Kidney (tissue), 14 donors: ENCODE data around the gene FHAD1. TPM values are rescaled to one million over a fixed set of nuclear protein-coding genes. Genes with fewer than 3 reads are reported as not detected.

Source experiments
- DNase-seq, 5 donors: peaks; one replicate each; pipeline ENCODE4 v3.0.0-alpha.2; 2013 to 2020
- FAIRE-seq: peaks from 2 replicates; lab custom pipeline; 2012; peaks lifted over from hg19 to GRCh38; lab: Jason Lieb, UNC
- H3K27ac ChIP-seq, 2 donors: one replicate each; pipeline ENCODE4 v1.7.0; 2013; ENCODE audit warnings: low read depth in 2 of 2, low read length in 2 of 2, inconsistent platforms in 1 of 2
- H3K27me3 ChIP-seq: one replicate; pipeline ENCODE4 v1.7.1; 2013; ENCODE audit warnings: low read length, inconsistent platforms; ENCODE audit not compliant: control insufficient read depth, insufficient read depth
- H3K36me3 ChIP-seq, 3 donors: one replicate each; pipeline versions ENCODE4 v1.7.0 to v1.7.1; 2013; ENCODE audit warnings: low read length in 3 of 3, control low read depth in 1 of 3, inconsistent platforms in 1 of 3; ENCODE audit not compliant: insufficient read depth in 3 of 3, control insufficient read depth in 2 of 3
- H3K4me1 ChIP-seq, 3 donors: one replicate each; pipeline versions ENCODE4 v1.7.0 to v1.7.1; 2013; ENCODE audit warnings: low read length in 3 of 3, inconsistent platforms in 1 of 3, low read depth in 1 of 3; ENCODE audit not compliant: control insufficient read depth in 2 of 3, insufficient read depth in 2 of 3
- H3K4me3 ChIP-seq, 3 donors: one replicate each; pipeline versions ENCODE4 v1.7.0 to v1.8.1; 2013; ENCODE audit warnings: low read length in 3 of 3, control low read depth in 1 of 3, inconsistent platforms in 1 of 3
- H3K9ac ChIP-seq, 3 donors: one replicate each; pipeline versions ENCODE4 v1.7.0 to v1.7.1; 2013; ENCODE audit warnings: low read length in 3 of 3, control low read depth in 1 of 3, inconsistent platforms in 1 of 3
- H3K9me3 ChIP-seq, 3 donors: one replicate each; pipeline versions ENCODE4 v1.7.0 to v1.7.1; 2013; ENCODE audit warnings: low read length in 3 of 3, control low read depth in 1 of 3, inconsistent platforms in 1 of 3; ENCODE audit not compliant: control insufficient read depth in 2 of 3, insufficient read depth in 1 of 3
- intact Hi-C: fragments of 100-400 bp; cut with DNase I; formaldehyde crosslinking; loops from one replicate; pipeline ENCODE4 v1.11.1; 2022
- polyA plus RNA-seq: library from polyadenylated mRNA; stranded (reverse); fragments of 350-450 nt; fragmentation: Illumina TruSeq; extraction: RNeasy Lipid Tissue Mini Kit (QIAGEN cat#74804); gene quantifications from one replicate; pipeline ENCODE4 v1.2.3, GENCODE V29; 2014; ENCODE audit warnings: low read depth, low replicate concordance; ENCODE audit not compliant: insufficient read depth
- total RNA-seq: library from RNA; stranded (reverse); fragmentation: NEBNext Ultra II Directional; extraction: Animal tissue kit (Norgen Biotek cat#: 25700); gene quantifications from one replicate; pipeline ENCODE4 v1.2.1, GENCODE V29; 2021
- TF ChIP-seq, protein P1 (sequence below): IDR thresholded peaks from 3 replicates; pipeline ENCODE4 v1.5.1; 2012; ENCODE audit warnings: mild to moderate bottlenecking, moderate library complexity, borderline replicate concordance; ENCODE audit not compliant: insufficient read depth; ENCODE audit errors: extremely low read depth
- donor health status: control.
- donor health status: control.
- donor health status: control.
- donor health status: control.
- donor health status: control.
- donor health status: DM: yes; HTN: yes; CAD: no.
- donor health status: Normal renal cell carcinoma (clear cell type).

FHAD1 gene
- total and polyA plus RNA-seq, 2 donors from 2014 or later, result 0.84 to 4.2 TPM

DNA sequence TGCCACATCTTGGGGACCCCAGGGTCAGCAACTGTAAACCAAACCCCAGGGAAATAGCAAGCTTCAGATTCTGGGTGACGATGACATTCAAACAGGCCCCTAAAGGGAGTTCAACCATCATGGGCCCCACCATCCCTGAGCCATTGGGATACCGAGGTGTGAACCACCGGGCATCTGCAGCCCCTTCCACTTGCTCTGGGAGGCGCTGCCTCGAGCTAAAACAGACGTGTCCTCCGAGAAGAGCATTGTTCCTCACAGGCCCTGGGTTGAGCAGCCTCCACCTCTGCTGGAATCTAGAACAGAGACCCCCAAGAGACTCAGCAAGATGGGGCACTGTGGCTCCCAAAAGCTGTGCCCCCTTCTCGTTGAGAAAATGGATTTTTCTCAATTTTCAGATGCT is 143.6 kb downstream of the FHAD1 start:
- H3K9me3 ChIP-seq, result no peaks in the 10 kb centered on the region
- no peak for FAIRE-seq
- H3K27ac ChIP-seq, result no peak overlapping the region
- no peak overlapping the region for H3K4me3 ChIP-seq
- H3K27me3 ChIP-seq, result no peaks in the 10 kb centered on the region
- intact Hi-C loops, result no loop called here
- H3K36me3 ChIP-seq, result no peaks in the 10 kb centered on the region
- no peaks in the 10 kb centered on the region for H3K4me1 ChIP-seq
- no peak for DNase-seq
- TF ChIP-seq, protein P1, sequence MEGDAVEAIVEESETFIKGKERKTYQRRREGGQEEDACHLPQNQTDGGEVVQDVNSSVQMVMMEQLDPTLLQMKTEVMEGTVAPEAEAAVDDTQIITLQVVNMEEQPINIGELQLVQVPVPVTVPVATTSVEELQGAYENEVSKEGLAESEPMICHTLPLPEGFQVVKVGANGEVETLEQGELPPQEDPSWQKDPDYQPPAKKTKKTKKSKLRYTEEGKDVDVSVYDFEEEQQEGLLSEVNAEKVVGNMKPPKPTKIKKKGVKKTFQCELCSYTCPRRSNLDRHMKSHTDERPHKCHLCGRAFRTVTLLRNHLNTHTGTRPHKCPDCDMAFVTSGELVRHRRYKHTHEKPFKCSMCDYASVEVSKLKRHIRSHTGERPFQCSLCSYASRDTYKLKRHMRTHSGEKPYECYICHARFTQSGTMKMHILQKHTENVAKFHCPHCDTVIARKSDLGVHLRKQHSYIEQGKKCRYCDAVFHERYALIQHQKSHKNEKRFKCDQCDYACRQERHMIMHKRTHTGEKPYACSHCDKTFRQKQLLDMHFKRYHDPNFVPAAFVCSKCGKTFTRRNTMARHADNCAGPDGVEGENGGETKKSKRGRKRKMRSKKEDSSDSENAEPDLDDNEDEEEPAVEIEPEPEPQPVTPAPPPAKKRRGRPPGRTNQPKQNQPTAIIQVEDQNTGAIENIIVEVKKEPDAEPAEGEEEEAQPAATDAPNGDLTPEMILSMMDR, result no peak
- no peak overlapping the region for H3K9ac ChIP-seq

- Histone ChIP-seq H3K27ac (no peak overlapping the region), H3K9me3 (no peaks in the 10 kb centered on the region), H3K9ac (no peak overlapping the region), H3K36me3 (no peaks in the 10 kb centered on the region), H3K27me3 (no peaks in the 10 kb centered on the region), H3K4me3 (no peak overlapping the region), H3K4me1 (no peaks in the 10 kb centered on the region)
- TF ChIP-seq, protein P1, result no peak
- DNase-seq, result no peak
- FAIRE-seq, result no peak
- intact Hi-C loops, result no loop called here
Measured at GRCh38 chr1:15391366-15391765, 144.3 kb downstream of the FHAD1 start.

GRCh38 chr1:15393475-15394257 is 146.6 kb downstream of the FHAD1 start:
- Histone ChIP-seq H3K4me1 (no peaks in the 10 kb centered on the region), H3K4me3 (no peak overlapping the region), H3K27me3 (no peaks in the 10 kb centered on the region), H3K27ac (no peak overlapping the region), H3K9me3 (no peaks in the 10 kb centered on the region), H3K36me3 (no peaks in the 10 kb centered on the region), H3K9ac (no peak overlapping the region)
- FAIRE-seq, result no peak
- TF ChIP-seq, protein P1, result no peak
- intact Hi-C loops, result no loop called here
- no peak for DNase-seq
